ENCODE results near the gene MPG. TPM values are rescaled to one million over a fixed set of nuclear protein-coding genes. Genes with fewer than 3 reads are reported as not detected.
A peak's percentile ranks its signal among the peaks of the same experiment; 100 is the strongest.

MPG gene
- polyA plus RNA-seq, 1 experiment = 47.3 TPM

DNA sequence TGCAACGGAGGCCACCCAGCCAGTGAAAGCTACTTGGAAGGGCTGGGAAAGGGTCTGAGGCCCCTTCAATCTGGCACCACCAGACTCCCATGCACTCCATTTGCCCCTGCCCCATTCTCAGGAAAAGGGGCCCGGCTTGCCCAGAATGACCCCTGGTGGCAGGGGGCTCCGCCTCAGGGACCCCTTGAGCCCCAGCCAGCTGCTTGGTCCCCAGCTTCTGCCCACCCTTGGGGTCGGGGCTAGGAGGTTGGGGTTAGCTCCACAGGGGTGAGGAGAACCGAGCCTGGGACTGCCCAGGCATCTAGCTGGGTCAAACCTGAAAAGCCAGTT, 6.8 kb upstream of the MPG start:
- no peak for DNase-seq (ENCODE audit: low read depth, low spot score)
- H3K27ac ChIP-seq (ENCODE audit: low read depth, low read length) = peak overlapping the region; percentile 52
- POLR2A ChIA-PET = interaction anchor here (0.6 to 1.9 kb wide), 6 partner anchors 13 to 46 kb away, joined by 3 to 12 read pairs (median 6); partner anchors contain the start of genes POLR3K and SNRNP25
- peak overlapping the region; percentile 89 for H3K4me3 ChIP-seq (ENCODE audit: low read depth, low read length)
- CTCF ChIA-PET = interaction anchor here (12.2 kb wide), 1 partner anchor 25 kb away, joined by 242 read pairs; no protein-coding TSS in a partner anchor
- H3K27me3 ChIP-seq (ENCODE audit: control insufficient read depth, insufficient read depth, low read length) = no peaks in the 10 kb centered on the region
- TF ChIP-seq, protein P1, sequence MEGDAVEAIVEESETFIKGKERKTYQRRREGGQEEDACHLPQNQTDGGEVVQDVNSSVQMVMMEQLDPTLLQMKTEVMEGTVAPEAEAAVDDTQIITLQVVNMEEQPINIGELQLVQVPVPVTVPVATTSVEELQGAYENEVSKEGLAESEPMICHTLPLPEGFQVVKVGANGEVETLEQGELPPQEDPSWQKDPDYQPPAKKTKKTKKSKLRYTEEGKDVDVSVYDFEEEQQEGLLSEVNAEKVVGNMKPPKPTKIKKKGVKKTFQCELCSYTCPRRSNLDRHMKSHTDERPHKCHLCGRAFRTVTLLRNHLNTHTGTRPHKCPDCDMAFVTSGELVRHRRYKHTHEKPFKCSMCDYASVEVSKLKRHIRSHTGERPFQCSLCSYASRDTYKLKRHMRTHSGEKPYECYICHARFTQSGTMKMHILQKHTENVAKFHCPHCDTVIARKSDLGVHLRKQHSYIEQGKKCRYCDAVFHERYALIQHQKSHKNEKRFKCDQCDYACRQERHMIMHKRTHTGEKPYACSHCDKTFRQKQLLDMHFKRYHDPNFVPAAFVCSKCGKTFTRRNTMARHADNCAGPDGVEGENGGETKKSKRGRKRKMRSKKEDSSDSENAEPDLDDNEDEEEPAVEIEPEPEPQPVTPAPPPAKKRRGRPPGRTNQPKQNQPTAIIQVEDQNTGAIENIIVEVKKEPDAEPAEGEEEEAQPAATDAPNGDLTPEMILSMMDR (IDR thresholded peaks at IDR 0.05; ENCODE audit: low read depth, low read length) = no peak
- no peaks in the 10 kb centered on the region; the same call in 1 of the 2 replicates for H3K9me3 ChIP-seq (ENCODE audit: control insufficient read depth, insufficient read depth, low read length)

DNA sequence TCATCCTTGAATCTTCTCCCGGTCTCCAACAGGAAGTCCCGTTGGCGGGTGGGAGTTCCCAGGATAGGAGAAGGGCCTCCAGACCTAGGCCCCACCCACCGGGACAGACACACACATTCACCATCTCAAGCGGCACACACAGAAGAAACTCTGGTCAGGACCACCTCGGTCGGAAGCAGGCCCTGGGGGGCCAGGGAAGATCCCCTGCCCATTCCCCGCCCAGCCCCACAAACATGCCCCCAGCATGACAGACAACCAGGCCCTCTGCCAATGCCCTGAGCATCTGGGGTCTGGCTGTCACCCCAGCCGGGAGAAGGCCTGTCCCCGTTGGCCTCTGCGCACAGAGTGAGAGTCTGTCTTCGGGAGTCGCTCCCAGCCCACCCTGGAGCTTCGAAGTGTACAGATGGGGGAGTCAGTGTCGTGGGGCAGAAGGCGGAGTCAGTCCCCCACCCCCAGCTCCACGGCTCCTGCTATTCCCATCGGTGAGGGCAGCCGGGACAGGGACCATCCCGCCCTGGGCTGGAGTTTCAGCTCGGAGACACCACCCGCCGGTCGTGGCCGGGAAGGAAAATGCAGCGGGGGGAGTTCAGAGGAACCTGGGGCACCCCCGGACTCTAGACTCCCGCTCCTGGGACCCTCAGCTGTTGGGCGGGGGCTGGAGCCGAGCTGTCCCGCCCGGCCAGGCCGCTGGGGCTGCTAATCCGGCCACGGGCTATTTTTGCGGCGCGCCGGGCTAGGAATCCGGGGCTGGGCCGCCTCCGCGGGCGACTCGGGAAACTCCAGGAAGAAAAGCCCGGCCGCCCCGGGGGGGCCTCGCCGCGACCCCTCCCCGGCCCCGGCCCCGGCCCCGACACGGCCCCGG, 6.3 kb upstream of the MPG start:
- CTCF ChIA-PET = interaction anchor here (12.2 kb wide), 1 partner anchor 24 kb away, joined by 242 read pairs; no protein-coding TSS in a partner anchor
- no peaks in the 10 kb centered on the region; the same call in 1 of the 2 replicates for H3K9me3 ChIP-seq (ENCODE audit: control insufficient read depth, insufficient read depth, low read length)
- no peaks in the 10 kb centered on the region for H3K27me3 ChIP-seq (ENCODE audit: control insufficient read depth, insufficient read depth, low read length)
- no peak for DNase-seq (ENCODE audit: low read depth, low spot score)
- POLR2A ChIA-PET = interaction anchor here (0.6 to 1.9 kb wide), 6 partner anchors 11 to 45 kb away, joined by 3 to 12 read pairs (median 5); partner anchors contain the start of genes POLR3K and SNRNP25
- peak overlapping the region; percentile 89 for H3K4me3 ChIP-seq (ENCODE audit: low read depth, low read length)
- peak overlapping the region; percentile 52 for H3K27ac ChIP-seq (ENCODE audit: low read depth, low read length)
- TF ChIP-seq, protein P1 (IDR thresholded peaks at IDR 0.05; ENCODE audit: low read depth, low read length) = no peak

DNA sequence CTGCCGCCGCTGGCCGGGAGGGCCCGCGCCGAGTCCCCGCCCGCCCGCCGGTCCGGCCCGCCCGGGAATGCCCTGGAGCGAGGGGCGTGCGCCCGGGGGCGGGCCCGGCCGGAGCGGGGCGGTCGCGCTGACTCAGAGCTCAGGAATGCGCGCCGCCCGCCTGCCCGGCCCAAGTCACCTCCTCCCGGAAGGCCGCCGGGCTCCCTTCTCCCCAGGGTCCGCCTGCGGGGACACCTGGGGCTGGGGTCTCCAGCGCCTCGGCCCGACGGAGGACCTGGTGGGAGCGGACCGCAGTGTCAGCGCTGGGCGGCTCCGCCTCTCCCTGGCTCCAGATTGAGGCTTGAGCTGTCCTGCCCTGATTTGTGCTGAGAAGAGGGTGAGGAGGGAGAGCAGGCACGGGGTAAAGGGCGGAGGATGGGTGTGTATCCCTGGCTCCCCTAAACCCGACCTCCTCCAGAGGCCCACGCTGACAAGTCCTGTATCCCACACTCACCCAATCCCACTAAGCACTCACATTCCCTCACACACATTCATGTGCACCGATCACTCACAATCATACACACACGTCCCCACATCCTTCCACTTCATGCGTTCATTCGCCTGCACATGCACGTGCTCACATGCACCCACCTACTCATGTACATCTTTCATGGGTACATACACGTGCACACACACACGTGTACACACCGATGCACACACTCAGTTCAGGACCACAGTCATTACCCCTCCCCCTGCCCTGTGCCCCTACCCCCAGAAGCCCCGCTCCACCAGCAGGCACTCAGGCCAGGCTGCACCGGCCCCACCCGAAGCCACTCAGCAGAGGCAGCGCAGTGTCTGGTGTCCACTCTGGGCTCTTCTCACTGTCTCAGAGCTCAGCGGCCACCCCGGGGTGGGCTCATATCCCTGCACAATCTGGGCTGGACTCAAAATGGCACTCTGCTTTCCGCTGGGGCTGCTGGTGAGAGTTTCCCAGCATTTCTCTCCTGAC, 5.2 kb upstream of the MPG start, which contains the start of gene RHBDF1:
RHBDF1 (minus strand) TSS at position 71 of the 988 bp plus-strand sequence. CDS start 7,616 bp downstream, outside the sequence.
- DNase-seq (ENCODE audit: low read depth, low spot score) = no peak
- POLR2A ChIA-PET = interaction anchor here (1.0 to 1.9 kb wide), 4 partner anchors 12 to 24 kb away, joined by 4 to 12 read pairs (median 6); partner anchors contain the start of genes POLR3K and SNRNP25
- CTCF ChIA-PET = interaction anchor here (1.7 to 12.2 kb wide), 2 partner anchors 23 to 34 kb away, joined by 5 to 242 read pairs; no protein-coding TSS in a partner anchor
- Histone ChIP-seq H3K27me3 (ENCODE audit: control insufficient read depth, insufficient read depth, low read length) (no peaks in the 10 kb centered on the region), H3K4me3 (ENCODE audit: low read depth, low read length) (peak within 1 kb of the TSS; percentile 89), H3K9me3 (ENCODE audit: control insufficient read depth, insufficient read depth, low read length) (no peaks in the 10 kb centered on the region; the same call in 1 of the 2 replicates), H3K27ac (ENCODE audit: low read depth, low read length) (peak within 1 kb of the TSS; percentile 52)
- TF ChIP-seq, protein P1 (IDR thresholded peaks at IDR 0.05; ENCODE audit: low read depth, low read length) = no peak

DNA sequence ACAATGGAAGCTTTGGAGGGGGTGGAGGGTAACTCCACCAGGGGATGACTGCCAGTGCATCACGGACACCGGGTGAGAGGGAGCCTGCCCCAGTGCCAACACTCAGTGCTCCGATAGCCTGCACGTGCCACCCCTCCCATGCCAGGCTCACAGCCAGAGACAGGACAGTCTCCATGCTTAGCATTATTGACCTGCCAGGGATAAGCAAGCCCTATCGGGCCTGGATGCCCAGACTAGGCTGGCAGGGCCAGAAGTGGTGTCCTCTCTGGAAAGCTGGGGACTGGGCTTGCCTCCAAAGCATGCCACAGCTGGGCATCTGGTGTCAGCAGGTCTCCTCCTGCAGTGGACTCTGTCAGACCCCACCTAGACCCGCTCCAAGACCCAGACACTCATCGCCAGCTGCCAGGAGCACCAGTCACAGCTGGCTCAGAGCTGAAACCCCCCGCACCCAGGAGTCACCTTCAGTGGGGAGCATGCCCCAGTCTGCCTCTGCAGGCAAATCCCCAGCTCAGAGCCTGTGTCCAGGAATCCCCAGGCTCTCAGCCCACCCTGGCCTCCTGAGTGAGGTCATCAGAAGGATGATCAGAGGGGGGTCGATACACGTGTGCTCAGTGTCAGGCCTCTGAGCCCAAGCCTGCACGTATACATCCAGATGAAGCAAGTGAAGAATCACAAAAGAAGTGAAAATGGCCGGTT, 3.8 kb upstream of the MPG start:
- H3K4me3 ChIP-seq (ENCODE audit: low read depth, low read length) = no peak overlapping the region
- ChIA-PET POLR2A (interaction anchor here (0.6 to 1.1 kb wide), 2 partner anchors 10 to 13 kb away, joined by 3 to 5 read pairs; no protein-coding TSS in a partner anchor), CTCF (interaction anchor here (0.9 to 12.2 kb wide), 4 partner anchors 8 to 33 kb away, joined by 3 to 242 read pairs (median 6); no protein-coding TSS in a partner anchor)
- H3K27ac ChIP-seq (ENCODE audit: low read depth, low read length) = no peak overlapping the region
- TF ChIP-seq, protein P1 (IDR thresholded peaks at IDR 0.05; ENCODE audit: low read depth, low read length) = no peak
- H3K9me3 ChIP-seq (ENCODE audit: control insufficient read depth, insufficient read depth, low read length) = no peaks in the 10 kb centered on the region; the same call in 1 of the 2 replicates
- no peaks in the 10 kb centered on the region for H3K27me3 ChIP-seq (ENCODE audit: control insufficient read depth, insufficient read depth, low read length)
- DNase-seq (ENCODE audit: low read depth, low spot score) = no peak
